ENCODE data around the gene MAPK9.
"Not testable (repeated sequence)": the region's sequence is repeated elsewhere in the genome, so short reads cannot be mapped to it uniquely, and the experiment has no call there.

Gene MAPK9

GRCh38 chr5:180222056-180222455, 69.8 kb downstream of the MAPK9 start:
- DNase-seq = no peak

GRCh38 chr5:180217797-180218196, 74.1 kb downstream of the MAPK9 start:
- no peak for DNase-seq

GRCh38 chr5:180216646-180217171, 75.2 kb downstream of the MAPK9 start:
- DNase-seq = no peak

- DNase-seq = peak; percentile 55 to 77 (median 72)
Observed at GRCh38 chr5:180215783-180216630, 75.9 kb downstream of the MAPK9 start.

- DNase-seq = no peak
Observed at GRCh38 chr5:180214870-180215770, 76.8 kb downstream of the MAPK9 start.

- no peak for DNase-seq
Observed at GRCh38 chr5:180213657-180214207, 78.2 kb downstream of the MAPK9 start.

- DNase-seq = no peak
Observed at GRCh38 chr5:180213256-180213600, 78.7 kb downstream of the MAPK9 start.

GRCh38 chr5:180212363-180213255, 79.3 kb downstream of the MAPK9 start:
- DNase-seq = no peak

- DNase-seq = no peak
Observed at GRCh38 chr5:180211761-180212035, 80.2 kb downstream of the MAPK9 start.

- DNase-seq = no peak
Observed at GRCh38 chr5:180210961-180211760, 80.7 kb downstream of the MAPK9 start.

GRCh38 chr5:180210077-180210476, 81.8 kb downstream of the MAPK9 start:
- DNase-seq = not testable (repeated sequence)

GRCh38 chr5:180209137-180209581, 82.7 kb downstream of the MAPK9 start, which contains the start of gene RASGEF1C:
RASGEF1C (minus strand) TSS chr5:180209211; CDS start chr5:180138052, 71,159 bp downstream.
- peak; percentile 83 to 95 (median 91) for DNase-seq

GRCh38 chr5:180208435-180209081, 83.3 kb downstream of the MAPK9 start:
- DNase-seq = peak in 2 of 3 donors; percentile 24 to 40

- DNase-seq = no peak
Observed at GRCh38 chr5:180208038-180208434, 83.8 kb downstream of the MAPK9 start.

- DNase-seq = no peak
Observed at GRCh38 chr5:180207593-180207992, 84.3 kb downstream of the MAPK9 start.

GRCh38 chr5:180206993-180207392, 84.9 kb downstream of the MAPK9 start:
- DNase-seq = no peak

GRCh38 chr5:180205916-180206315, 86.0 kb downstream of the MAPK9 start:
- DNase-seq = no peak

- no peak for DNase-seq
Observed at GRCh38 chr5:180204276-180204819, 87.5 kb downstream of the MAPK9 start.

GRCh38 chr5:180202939-180203573, 88.8 kb downstream of the MAPK9 start:
- DNase-seq = peak in 2 of 3 donors; percentile 18 to 30

All from suppressor macrophage treated with lipopolysaccharide for 1 hour (primary cell).